GM18907 (cell line): ENCODE measurements around the gene SUSD4.

Source experiments
- ATAC-seq: cut with Tn5 transposase; IDR thresholded peaks from one replicate; pipeline ENCODE4 v1.9.1; 2021; ENCODE audit warnings: mild to moderate bottlenecking, moderate library complexity; ENCODE audit not compliant: unreplicated experiment

SUSD4 gene

DNA sequence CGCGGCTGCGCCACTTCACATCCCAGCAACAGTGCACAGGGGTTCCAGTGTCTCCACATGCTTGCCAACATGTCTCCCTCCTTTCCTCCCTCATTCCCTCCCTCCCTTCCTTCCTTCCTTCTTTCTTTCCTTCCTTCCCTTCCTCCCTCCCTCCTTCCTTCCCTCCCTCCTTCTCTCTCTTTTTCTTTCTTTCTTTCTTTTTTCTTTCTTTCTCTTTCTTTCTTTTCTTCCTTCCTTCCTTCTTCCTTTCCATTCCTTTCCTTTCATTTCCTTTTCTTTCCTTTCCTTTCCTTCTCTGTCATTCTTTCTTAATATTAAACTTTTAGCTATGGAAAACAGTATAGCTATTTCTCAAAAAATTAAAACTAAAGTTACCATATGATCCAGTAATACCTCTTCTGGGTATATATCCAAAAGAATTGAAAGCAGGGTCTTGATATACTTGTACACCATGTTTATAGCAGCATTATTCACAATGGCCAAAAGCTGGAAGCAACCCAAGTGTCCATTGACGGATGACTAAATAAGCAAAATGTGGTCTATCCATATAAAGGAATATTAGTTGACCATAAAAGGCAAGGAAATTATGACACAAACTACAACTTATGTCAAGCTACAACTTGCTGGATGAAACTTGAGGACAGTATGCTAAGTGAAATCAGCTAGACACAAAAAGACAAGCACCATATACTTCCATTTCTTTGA, 165.9 kb downstream of the SUSD4 start:
- no peak for ATAC-seq

GRCh38 chr1:223189903-223190724, 173.9 kb downstream of the SUSD4 start:
- ATAC-seq = peak; percentile 72

DNA sequence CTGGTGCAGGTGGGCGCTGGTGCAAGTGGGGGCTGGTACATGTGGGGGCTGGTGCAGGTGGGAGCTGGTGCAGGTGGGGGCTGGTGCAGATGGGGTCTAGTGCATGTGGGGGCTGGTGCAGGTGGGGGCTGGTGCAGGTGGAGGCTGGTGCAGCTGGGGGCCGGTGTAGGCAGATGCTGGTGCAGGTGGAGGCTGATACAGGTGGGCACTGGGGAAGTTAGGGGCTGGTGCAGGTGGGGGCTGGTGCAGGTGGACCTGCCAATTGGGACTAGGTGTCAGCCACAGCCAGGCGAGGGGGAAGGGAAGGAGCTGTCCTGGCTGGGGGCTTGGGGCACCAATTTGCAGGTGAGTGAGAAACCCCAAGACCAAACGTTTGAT, 174.5 kb downstream of the SUSD4 start:
- no peak for ATAC-seq

GRCh38 chr1:223188618-223189356, 175.2 kb downstream of the SUSD4 start:
- ATAC-seq = no peak

- no peak for ATAC-seq
Observed at GRCh38 chr1:223186800-223187199, 177.2 kb downstream of the SUSD4 start.

DNA sequence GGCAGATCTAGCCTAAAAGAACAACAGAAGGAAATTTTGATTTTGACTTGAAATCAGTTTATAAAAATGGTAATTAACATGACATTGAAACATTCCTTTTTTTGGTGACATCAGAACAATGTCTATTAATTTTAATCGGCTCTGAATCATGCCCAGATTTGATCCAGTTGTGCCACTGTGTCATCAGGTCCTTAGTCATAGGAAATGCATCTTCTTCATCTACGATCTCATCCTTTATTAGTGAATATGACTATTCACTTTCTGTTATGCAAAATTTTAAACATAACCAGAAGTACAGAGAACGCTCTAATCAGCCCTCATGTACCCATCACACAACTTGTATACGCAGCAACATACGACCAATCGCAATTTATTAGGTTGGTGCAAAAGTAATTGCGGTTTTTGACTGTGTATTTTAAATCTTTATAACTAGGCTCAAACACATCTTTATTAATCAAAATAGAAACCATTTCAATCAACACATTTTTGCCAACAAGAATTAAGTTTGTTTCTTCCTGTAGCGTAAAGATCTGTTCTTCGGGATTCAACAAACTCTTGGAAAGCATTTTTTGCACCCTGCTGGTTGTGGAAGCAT, 180.6 kb downstream of the SUSD4 start:
- ATAC-seq = no peak

DNA sequence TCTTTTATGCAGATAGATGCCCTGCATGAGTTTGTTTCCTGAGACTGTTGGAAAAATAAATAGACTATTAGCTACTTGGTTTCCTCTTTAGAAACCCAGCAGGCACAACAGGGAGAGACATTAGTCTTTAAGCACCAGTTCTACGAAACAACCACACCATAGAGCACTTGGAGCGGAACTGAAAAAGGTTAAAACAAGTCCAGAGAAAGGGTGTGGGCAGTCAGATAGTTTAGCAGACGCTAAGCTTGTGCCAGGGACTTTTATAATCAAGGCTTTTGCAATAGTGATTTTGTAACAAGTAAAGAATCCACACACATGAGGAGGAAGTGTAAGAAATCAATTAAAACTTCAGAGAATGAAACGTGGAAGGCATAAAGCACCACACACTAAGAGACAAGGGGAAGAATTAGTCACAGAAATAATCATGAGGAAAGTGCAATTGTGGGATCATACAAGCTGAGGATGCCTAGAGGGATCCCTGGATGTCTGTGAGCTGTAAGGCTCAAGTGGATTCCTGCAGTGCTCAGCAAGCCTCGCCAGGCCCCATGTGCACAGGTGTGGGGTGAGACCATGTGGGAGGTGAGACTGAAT, 183.2 kb downstream of the SUSD4 start:
- ATAC-seq = no peak

- ATAC-seq = no peak
Observed at GRCh38 chr1:223179786-223180185, 184.2 kb downstream of the SUSD4 start.

GRCh38 chr1:223179280-223179679, 184.7 kb downstream of the SUSD4 start:
- no peak for ATAC-seq

GRCh38 chr1:223177681-223178080, 186.3 kb downstream of the SUSD4 start:
- ATAC-seq = no peak

DNA sequence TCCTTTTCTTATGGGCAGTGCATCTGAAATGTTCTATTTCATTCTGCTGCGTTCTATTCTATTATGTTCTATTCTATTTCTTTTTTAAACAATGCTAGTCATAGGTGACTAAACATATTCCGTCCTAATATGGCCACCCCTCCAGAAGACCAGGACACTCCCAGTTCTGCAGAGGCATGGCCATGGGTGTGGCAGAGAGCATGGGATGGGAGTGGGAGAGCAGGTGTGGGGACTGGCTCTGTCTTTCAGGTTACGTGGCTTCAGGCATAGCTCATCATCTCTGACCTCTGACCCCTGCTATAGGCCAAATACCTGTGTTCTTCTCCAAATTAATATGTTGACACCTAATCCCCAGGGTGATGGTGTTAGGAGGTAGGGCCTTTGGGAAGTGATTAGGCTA, 187.5 kb downstream of the SUSD4 start:
- no peak for ATAC-seq

DNA sequence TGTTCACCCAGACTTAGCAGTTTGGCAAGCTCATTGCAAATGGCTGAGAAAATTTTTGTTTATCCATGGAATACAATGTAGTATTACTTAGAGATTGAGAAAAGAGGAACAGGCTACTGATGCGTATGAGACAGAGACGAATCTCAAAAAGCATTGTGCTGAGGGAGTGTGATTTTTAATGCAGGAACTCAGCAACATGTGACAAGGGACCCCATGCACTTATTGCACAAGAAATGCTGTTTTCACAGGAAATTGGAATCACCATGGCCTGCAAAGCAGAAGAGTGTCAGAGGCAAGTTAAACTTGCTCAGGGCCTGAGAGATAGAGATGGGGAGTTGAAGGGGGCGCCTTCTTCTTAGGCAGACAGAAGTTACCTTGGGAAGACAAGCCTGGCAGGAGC, 188.3 kb downstream of the SUSD4 start:
- ATAC-seq = no peak

- ATAC-seq = no peak
Observed at GRCh38 chr1:223175032-223175431, 188.9 kb downstream of the SUSD4 start.
